ENCODE measurements around the gene GRPR.

DNA sequence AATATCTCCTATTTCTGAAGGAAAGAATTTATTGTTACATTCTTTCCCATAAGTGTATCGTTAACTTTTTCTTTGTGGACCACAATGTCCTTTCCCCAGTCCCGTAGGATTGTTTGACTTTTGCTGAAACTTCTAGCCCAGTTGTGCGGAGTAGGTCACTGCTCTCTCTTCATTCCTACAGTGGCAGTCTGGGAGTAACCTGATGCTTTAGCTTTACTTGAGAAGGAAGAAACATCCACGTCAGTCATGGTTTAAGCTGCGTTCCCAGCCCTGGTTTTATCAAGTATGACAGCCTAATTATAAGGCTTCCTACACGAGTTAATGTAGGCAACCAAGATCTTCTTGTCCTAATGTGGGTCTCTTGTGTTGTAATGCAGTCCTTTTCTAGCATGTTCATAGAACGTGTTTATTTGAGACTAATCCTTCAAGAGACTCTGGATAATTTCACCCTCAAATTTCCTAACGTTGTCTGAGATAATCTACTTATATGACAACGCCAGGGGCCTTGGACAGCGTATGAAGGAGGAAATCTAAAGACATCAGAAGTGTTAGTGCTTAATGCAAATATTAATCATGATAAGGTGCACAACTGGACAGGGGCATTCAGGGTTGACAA, 40.8 kb upstream of the GRPR start:
- TF ChIP-seq CTCF (optimal IDR thresholded peaks at IDR 0.05 in 1 of 3, IDR thresholded peaks at IDR 0.05 in 1 of 3, conservative IDR thresholded peaks at IDR 0.05 in 1 of 3; ENCODE audit: extremely low read depth in 1 of 3, insufficient read depth in 2 of 3, low read length in 3 of 3) (no peak), EZH2 (IDR thresholded peaks at IDR 0.05; ENCODE audit: low read length) (no peak)
